Nephron (organoid): Measurements from ENCODE around the gene MDM4.
A peak's percentile ranks its signal among the peaks of the same experiment; 100 is the strongest.

Source experiments
- H3K27ac Mint-ChIP-seq, 3 experiments: 2 replicates each; pipeline ENCODE4 v1.8.0; 2020; ENCODE audit warnings: mixed read lengths in 3 of 3, mild to moderate bottlenecking in 2 of 3, moderate library complexity in 1 of 3
- H3K27me3 Mint-ChIP-seq: 2 replicates; pipeline ENCODE4 v1.8.0; 2021; ENCODE audit warnings: low read depth, mild to moderate bottlenecking, moderate library complexity, mixed read lengths
- H3K36me3 Mint-ChIP-seq: 2 replicates; pipeline ENCODE4 v1.8.0; 2020; ENCODE audit warnings: low read depth, mixed read lengths
- H3K4me1 Mint-ChIP-seq: 2 replicates; pipeline ENCODE4 v1.8.0; 2020; ENCODE audit warnings: mixed read lengths
- H3K4me3 Mint-ChIP-seq, 3 experiments: 2 replicates each; pipeline ENCODE4 v1.8.0; 2020; ENCODE audit warnings: mild to moderate bottlenecking in 3 of 3, mixed read lengths in 3 of 3, moderate library complexity in 2 of 3
- H3K9me3 Mint-ChIP-seq: 2 replicates; pipeline ENCODE4 v1.8.0; 2020; ENCODE audit warnings: mixed read lengths
- CTCF ChIP-seq, 3 experiments: fragments of 200-600 bp; sonication (generic); IDR thresholded peaks; one replicate each; pipeline ENCODE4 v1.5.0; 2021; ENCODE audit warnings: antibody characterized with exemption in 3 of 3; ENCODE audit not compliant: unreplicated experiment in 3 of 3

MDM4 gene

GRCh38 chr1:204592246-204592948 lies 76.2 kb downstream of the MDM4 start:
- H3K27ac Mint-ChIP-seq: peak overlapping the region in 2 of 3 experiments; percentile 20 to 44
- peaks cover 26% of the 10 kb centered on the region for H3K4me1 Mint-ChIP-seq

GRCh38 chr1:204598319-204598969 lies 82.2 kb downstream of the MDM4 start:
- Mint-ChIP-seq H3K27ac (no peak overlapping the region), H3K4me3 (no peak overlapping the region), H3K36me3 (no peaks in the 10 kb centered on the region), H3K4me1 (peaks cover 9% of the 10 kb centered on the region), H3K9me3 (no peaks in the 10 kb centered on the region), H3K27me3 (peaks cover 30% of the 10 kb centered on the region)
- TF ChIP-seq CTCF (IDR thresholded peaks at IDR 0.05; ENCODE audit: unreplicated experiment in 3 of 3): no peak

More at GRCh38 chr1:204592246-204592948, 76.2 kb downstream of the MDM4 start:
- Mint-ChIP-seq H3K9me3 (no peaks in the 10 kb centered on the region), H3K27me3 (peaks cover 13% of the 10 kb centered on the region), H3K36me3 (no peaks in the 10 kb centered on the region), H3K4me3 (no peak overlapping the region)
- TF ChIP-seq CTCF (IDR thresholded peaks at IDR 0.05; ENCODE audit: unreplicated experiment in 3 of 3): no peak

- peaks cover 33% of the 10 kb centered on the region for H3K27me3 Mint-ChIP-seq
- no peaks in the 10 kb centered on the region for H3K36me3 Mint-ChIP-seq
- no peak overlapping the region for H3K4me3 Mint-ChIP-seq
- H3K4me1 Mint-ChIP-seq: peaks cover 5% of the 10 kb centered on the region
- H3K9me3 Mint-ChIP-seq: no peaks in the 10 kb centered on the region
- no peak for TF ChIP-seq CTCF (IDR thresholded peaks at IDR 0.05; ENCODE audit: unreplicated experiment in 3 of 3)
- H3K27ac Mint-ChIP-seq: no peak overlapping the region
These were observed 82.9 kb downstream of the MDM4 start for GRCh38 chr1:204599098-204599497.

- TF ChIP-seq CTCF (IDR thresholded peaks at IDR 0.05; ENCODE audit: unreplicated experiment in 3 of 3): no peak
- Mint-ChIP-seq H3K9me3 (no peaks in the 10 kb centered on the region), H3K36me3 (no peaks in the 10 kb centered on the region), H3K4me3 (no peak overlapping the region), H3K4me1 (peaks cover 5% of the 10 kb centered on the region), H3K27me3 (peaks cover 36% of the 10 kb centered on the region), H3K27ac (no peak overlapping the region)
These were observed 83.4 kb downstream of the MDM4 start for GRCh38 chr1:204599596-204599995.

GRCh38 chr1:204600203-204600602 lies 84.0 kb downstream of the MDM4 start:
- no peaks in the 10 kb centered on the region for H3K9me3 Mint-ChIP-seq
- no peak overlapping the region for H3K27ac Mint-ChIP-seq
- H3K4me1 Mint-ChIP-seq: peaks cover 5% of the 10 kb centered on the region
- H3K36me3 Mint-ChIP-seq: no peaks in the 10 kb centered on the region
- H3K4me3 Mint-ChIP-seq: no peak overlapping the region
- no peak for TF ChIP-seq CTCF (IDR thresholded peaks at IDR 0.05; ENCODE audit: unreplicated experiment in 3 of 3)
- H3K27me3 Mint-ChIP-seq: peaks cover 36% of the 10 kb centered on the region

GRCh38 chr1:204600968-204601367 lies 84.8 kb downstream of the MDM4 start:
- H3K27me3 Mint-ChIP-seq: peaks cover 36% of the 10 kb centered on the region
- H3K27ac Mint-ChIP-seq: no peak overlapping the region
- H3K4me1 Mint-ChIP-seq: peaks cover 5% of the 10 kb centered on the region
- H3K36me3 Mint-ChIP-seq: no peaks in the 10 kb centered on the region
- no peaks in the 10 kb centered on the region for H3K9me3 Mint-ChIP-seq
- H3K4me3 Mint-ChIP-seq: no peak overlapping the region
- no peak for TF ChIP-seq CTCF (IDR thresholded peaks at IDR 0.05; ENCODE audit: unreplicated experiment in 3 of 3)
